HUDEP-2 (cell line): Measurements from ENCODE around the gene AIG1.
"Not testable (repeated sequence)": the region's sequence is repeated elsewhere in the genome, so short reads cannot be mapped to it uniquely, and the experiment has no call there.

Experiments used
- DNase-seq, 76 experiments: peaks; one replicate each; lab custom pipeline; 2025; ENCODE audit not compliant: unreplicated experiment in 76 of 76; lab: John Stamatoyannopoulos, UW

The AIG1 gene, protein sequence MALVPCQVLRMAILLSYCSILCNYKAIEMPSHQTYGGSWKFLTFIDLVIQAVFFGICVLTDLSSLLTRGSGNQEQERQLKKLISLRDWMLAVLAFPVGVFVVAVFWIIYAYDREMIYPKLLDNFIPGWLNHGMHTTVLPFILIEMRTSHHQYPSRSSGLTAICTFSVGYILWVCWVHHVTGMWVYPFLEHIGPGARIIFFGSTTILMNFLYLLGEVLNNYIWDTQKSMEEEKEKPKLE

DNA sequence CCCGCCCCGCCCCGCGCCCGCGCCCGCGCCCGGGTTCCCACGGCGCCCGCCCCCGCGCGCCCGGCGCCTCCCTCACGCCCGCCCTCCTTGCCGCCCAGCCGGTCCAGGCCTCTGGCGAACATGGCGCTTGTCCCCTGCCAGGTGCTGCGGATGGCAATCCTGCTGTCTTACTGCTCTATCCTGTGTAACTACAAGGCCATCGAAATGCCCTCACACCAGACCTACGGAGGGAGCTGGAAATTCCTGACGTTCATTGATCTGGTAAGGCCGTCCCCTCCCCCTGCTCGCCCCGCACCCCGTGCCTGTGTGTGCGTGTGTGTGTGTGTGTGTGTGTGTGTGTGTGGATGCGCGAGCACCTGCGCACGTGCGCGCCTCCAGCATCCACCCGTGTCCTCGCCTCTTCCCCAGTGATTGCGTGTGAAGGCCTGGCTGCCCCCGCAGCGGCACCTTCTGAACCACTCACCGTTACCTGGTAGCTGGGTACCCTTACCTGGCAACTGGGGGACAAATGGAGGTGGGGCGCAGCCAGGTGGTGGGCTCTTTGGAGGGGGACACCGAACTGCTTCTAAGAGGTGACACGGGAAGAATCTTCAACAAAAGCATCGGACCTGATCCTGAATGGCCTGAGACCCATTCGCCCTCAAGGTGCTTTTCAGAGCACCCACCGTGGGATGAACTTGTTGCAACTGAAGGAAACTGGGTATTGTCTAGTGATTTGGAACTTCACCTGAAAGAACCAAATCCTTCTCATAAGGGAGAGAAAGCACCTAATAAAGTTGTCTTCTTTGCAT lies at the start of gene AIG1:
Gene AIG1, plus strand, starts transcription at position 84 of the 791 bp plus-strand sequence. Its CDS starts 37 bp downstream, at position 121.
- peak in 65 of 76 experiments; percentile 11 to 89 (median 64) for DNase-seq

DNA sequence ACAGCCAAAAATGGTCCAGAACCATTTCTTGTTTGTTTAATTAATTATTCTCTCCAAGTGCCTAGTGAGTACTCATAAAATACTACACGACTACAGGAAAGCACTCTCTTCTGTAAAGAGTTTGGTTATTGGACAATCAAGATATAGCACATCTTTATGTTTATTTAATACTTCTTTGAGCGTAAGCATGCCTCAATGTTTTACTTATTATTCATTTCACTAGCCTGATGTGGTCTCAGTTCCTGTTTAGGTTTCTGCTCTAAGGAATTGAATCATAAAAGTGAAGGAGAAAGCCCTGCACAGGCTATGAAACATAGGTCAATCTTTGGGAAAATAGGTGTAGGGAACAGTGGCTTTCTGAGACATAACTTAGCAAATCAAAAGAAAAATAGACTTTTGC lies 45.9 kb upstream of the AIG1 start:
- no peak for DNase-seq

- no peak for DNase-seq
Measured at GRCh38 chr6:143015300-143015706, 45.4 kb upstream of the AIG1 start.

- DNase-seq, result no peak
Measured at GRCh38 chr6:143018955-143019354, 41.7 kb upstream of the AIG1 start.

DNA sequence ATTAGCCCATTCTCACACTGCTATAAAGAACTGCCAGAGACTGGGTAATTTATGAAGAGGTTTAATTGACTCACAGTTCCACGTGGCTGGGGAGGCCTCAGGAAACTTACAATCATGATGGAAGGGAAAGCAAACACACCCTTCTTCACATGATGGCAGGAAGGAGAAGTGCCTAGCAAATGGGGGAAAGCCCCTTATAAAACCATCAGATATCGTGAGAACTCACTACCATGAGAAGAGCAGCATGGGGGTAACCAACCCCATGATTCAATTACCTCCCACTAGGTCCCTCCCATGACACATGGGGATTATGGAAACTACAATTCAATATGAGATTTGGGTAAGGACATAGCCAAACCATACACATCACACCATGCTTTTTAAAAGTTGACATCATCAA lies 39.8 kb upstream of the AIG1 start:
- not testable (repeated sequence) for DNase-seq

- DNase-seq, result no peak
Measured at GRCh38 chr6:143021543-143021942, 39.1 kb upstream of the AIG1 start.

GRCh38 chr6:143022587-143022986 lies 38.1 kb upstream of the AIG1 start:
- DNase-seq, result no peak

GRCh38 chr6:143023695-143024094 lies 37.0 kb upstream of the AIG1 start:
- no peak for DNase-seq

GRCh38 chr6:143024977-143025376 lies 35.7 kb upstream of the AIG1 start:
- DNase-seq, result no peak

DNA sequence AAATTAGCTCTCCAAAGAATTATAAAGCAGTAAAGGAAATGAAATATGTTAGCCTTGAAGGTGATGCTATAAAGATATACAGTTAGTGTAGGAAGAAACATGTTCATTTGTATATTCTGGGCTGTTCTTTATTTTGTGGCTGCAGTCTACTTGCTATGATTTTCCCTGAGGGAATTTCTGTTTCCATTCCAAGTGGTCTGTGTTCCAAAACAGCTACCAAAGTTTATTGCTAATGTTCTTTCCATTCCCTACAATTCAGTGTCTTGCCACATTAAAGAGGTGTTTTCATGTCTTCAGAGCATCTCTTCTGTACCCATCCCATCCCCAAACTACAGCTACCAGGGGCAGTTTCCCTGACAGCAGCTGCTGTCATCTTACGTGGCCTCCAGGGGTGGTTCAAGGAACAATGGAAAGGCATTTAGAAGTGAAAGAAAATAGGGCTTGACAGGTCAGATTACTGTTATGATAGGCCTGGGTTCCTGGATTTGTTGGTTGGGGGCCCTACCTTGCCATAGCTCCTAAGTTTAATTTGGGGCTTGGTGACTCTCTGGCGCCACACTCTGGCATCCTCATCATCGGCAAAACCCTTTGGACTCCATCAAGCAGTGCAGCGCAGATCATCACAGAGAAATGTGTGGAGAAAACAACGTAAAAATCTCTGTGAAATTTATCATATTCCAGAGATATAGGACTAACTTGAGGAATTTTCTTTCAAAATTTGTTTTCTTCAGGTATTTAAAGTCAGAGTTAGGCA lies 33.8 kb upstream of the AIG1 start:
- peak in 1 of 76 experiments; percentile 2 for DNase-seq

GRCh38 chr6:143034689-143035334 lies 25.9 kb upstream of the AIG1 start:
- peak in 63 of 76 experiments; percentile 10 to 90 (median 58) for DNase-seq

- peak in 1 of 76 experiments; percentile 12 for DNase-seq
Measured at GRCh38 chr6:143037470-143037869, 23.2 kb upstream of the AIG1 start.

- DNase-seq, result no peak
Measured at GRCh38 chr6:143038833-143039232, 21.9 kb upstream of the AIG1 start.

GRCh38 chr6:143039548-143039947 lies 21.1 kb upstream of the AIG1 start:
- no peak for DNase-seq

GRCh38 chr6:143040018-143040417 lies 20.7 kb upstream of the AIG1 start:
- DNase-seq, result no peak

- DNase-seq, result not testable (repeated sequence)
Measured at GRCh38 chr6:143044345-143044744, 16.3 kb upstream of the AIG1 start.

DNA sequence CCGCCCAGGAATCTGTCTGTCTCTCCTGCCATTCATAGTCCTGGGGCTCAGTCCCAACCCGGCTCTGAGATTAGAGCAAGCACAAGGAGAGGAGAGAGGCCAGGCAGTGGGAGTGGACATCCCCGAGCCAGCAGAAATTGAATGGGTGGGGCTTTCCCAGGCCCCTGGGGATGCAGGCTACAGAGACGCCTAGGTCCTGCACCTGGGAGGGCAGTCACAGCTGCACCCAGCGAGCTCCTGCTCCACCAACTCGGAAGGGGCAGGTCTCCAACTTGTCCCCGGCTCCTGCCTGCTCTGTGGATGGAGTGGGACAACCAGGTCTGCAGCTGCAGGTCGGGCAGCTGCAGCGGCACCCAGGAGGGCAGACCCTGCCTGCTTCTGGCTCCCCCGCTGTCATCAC lies 11.1 kb upstream of the AIG1 start:
- DNase-seq, result no peak

DNA sequence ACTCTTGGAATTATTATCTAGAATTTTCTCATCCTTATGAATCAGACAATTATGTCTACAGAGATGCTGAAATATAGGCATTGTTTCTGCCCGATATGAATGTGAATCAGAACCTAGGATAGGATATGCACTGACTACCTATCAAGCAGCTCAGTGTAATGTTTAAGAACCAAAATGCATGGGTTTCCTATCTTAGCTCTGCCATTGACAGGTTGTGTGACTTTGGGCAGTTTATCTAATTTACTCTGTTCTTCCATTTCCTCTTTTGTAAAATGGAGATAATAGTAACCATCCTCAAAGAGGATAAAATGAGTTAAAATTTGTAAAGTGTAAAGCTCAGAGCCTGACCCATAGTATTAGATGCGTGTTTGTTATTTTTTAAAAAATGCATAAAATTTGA lies 10.2 kb upstream of the AIG1 start:
- no peak for DNase-seq

DNA sequence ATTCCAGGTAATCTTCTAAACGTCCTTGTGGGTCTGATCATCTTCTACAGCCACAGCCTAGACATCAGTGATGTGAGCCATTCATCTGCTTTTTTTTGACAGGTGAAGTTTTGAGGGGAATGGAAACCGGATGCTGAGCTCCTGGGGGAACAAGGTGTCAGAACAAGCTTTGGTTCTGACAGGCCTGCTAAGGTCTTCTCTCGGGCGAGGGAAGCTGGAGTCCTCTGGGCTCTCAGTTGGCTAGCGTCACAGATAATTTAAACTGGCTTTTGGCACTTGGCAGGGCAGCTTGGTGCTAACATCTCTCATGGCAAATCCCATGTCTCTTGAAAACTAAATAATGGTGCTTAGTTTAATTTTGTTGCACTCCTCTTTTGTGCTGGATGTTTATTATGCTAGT lies 8.4 kb upstream of the AIG1 start:
- DNase-seq, result no peak

- no peak for DNase-seq
Measured at GRCh38 chr6:143053856-143054255, 6.8 kb upstream of the AIG1 start.

- DNase-seq, result no peak
Measured at GRCh38 chr6:143054329-143054728, 6.4 kb upstream of the AIG1 start.
